GM18519 (cell line): Measurements from ENCODE around the gene PHETA1.

Source experiments
- ATAC-seq: cut with Tn5 transposase; IDR thresholded peaks from one replicate; pipeline ENCODE4 v1.9.1; 2021; ENCODE audit warnings: mild to moderate bottlenecking, moderate library complexity; ENCODE audit not compliant: unreplicated experiment, low FRiP score

Gene PHETA1

DNA sequence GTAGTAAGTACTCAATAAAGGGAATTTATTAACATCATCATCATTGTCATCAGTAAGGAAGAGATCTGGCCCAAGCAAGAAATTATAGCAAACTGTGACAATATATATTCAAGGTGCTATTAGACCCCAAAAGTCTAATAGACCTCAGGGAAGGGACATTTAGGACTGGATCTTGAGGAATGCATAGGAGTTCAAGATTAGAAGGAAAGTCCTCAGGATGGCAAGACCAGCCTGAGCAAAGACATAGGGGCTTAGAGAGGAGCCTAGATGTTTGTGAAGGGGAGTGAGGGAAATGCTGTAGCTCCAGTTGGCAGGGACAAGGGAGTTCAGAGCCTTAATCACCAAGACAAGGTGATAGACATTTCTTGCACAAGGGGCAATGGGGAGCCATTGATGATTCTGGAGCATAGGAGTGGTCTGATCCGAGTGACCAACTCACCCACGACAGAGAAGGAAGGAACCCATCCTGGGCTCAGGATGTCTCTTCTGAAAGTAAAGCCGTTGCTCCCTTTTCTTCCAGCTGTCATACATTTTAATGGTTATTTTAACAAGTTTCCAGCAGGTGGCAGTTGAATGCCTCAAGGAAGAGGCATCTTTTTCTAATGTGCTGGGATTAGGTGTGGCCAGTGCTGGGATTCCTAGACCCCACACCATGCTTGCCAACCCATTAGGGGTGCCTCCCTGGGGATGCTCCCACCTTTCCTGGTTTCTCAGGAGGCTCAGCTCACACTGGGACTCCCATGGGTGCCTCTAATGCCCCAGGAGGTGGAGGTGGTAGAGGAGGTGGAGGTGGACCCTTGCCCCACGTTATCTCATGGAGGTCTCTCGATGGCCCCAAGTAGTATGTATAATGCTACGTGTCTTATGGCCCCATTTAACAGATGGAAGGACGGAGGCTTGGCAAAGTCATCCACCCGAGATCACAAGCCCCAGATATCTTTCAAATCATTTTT is 37.8 kb downstream of the PHETA1 start:
- ATAC-seq = no peak

DNA sequence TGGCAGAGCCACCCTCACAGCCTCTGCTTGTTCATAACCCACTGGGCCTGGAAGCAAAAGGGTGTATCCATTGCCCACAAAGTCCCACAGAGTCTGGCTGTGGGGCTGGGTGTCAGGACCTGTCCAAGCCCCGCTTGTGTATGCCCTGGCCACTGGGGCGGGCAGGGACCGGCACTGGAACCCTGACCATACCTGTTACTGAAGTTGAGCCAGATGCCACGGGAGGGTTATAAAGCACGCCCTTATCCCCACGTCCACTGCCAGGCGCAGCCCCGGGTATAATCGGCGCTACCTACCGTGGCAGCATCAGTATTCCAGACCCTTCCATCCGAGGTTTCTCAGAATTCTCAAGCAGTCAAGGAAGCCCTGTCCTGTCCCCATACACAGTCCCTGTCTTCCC is 40.8 kb downstream of the PHETA1 start:
- no peak for ATAC-seq

DNA sequence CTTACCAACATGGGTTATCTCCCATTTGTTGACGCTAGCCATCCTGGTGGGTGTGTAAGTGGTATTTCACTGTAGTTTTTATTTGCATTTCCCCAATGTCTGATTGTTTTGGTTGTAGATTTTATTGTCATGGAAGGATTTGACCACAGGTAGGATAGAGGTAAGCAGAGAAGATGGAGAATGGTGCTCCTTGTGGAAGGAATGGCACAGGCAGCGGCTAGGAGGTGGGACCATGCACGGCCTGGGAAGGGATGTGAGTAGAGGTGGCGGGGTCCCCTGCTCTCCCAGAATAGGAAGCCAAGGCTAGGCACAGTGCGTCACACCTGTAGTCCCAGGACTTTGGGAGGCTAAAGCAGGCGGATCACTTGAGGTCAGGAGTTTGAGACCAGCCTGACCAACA is 41.4 kb downstream of the PHETA1 start:
- no peak for ATAC-seq

DNA sequence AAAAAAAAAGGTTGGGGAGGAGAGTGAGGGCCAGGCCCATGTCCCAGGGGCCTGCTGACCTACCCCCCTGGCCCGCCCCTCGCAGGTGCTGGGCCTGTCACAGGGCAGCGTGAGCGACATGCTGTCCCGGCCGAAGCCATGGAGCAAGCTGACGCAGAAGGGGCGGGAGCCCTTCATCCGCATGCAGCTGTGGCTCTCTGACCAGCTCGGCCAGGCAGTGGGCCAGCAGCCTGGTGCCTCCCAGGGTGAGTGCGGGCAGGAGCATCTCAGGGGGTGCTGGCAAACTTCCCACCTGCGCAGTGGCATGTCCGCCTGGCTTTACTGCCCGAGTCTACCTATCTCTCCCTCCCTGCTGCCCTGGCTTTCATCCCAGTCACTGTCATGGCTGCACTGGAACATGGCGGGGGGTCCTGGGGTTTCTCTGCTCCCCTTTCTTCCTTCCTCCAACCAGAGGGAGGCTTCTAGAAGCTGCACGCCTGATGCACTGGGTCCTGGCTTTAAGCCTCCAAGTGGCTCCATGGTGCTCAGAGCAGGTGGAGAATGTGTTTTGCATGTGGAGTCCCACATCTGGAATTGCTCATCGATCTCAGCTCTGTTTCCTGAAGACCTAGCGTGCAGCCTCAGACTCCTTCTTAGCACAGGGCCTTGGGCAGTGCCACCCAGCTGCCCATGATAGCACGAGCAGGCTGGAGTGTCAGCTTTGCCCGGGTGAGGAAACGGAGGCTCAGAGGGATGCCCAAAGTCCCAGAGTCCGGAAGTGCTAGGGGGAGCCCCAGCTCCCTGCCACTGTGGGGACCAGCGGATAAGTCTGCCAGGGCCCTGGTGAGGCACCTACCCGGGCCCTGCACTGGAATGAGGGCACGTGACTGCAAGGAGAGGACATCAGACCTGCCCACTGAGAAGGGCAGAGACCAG is 46.3 kb downstream of the PHETA1 start:
- ATAC-seq = no peak

DNA sequence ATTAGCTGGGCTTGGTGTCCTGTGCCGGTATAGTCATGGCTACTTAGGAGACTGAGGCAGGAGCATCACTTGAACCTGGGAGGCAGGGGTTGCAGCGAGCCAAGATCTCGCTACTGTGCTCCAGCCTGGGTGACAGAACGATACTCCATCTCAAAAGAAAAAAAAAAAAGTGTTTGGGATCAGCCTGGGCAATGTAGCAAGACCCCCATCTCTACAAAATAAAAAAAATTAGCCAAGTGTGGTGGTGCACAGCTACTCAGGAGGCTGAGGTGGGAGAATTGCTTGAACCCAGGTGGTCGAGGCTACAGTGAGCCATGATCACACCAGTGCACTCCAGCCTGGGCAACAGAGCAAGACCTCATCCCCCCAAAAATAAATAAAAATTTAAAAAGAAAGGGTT is 47.6 kb downstream of the PHETA1 start:
- ATAC-seq = no peak

DNA sequence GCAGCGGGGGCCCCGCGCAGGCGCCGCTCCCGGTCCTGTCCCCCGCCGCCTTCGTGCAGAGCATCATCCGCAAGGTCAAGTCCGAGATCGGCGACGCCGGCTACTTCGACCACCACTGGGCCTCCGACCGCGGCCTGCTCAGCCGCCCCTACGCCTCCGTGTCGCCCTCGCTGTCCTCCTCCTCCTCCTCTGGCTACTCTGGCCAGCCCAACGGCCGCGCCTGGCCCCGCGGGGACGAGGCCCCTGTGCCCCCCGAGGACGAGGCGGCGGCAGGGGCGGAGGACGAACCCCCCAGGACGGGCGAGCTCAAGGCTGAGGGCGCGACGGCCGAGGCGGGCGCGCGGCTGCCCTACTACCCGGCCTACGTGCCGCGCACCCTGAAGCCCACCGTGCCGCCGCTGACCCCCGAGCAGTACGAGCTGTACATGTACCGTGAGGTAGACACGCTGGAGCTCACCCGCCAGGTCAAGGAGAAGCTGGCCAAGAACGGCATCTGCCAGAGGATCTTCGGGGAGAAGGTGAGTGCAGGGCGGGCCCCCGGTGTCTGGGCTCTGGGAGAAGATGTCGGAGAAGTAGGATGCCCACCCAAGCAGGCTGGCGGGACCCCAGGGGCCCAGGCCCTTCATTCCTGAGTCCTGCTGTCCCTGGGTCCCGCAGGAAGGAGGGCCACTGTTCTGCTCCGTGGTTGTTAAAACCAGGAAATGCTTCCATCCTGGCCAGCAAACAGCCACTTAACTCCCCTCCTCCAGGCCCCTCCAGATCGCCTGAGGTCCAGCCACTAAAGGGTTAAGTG is 48.4 kb downstream of the PHETA1 start:
- no peak for ATAC-seq

DNA sequence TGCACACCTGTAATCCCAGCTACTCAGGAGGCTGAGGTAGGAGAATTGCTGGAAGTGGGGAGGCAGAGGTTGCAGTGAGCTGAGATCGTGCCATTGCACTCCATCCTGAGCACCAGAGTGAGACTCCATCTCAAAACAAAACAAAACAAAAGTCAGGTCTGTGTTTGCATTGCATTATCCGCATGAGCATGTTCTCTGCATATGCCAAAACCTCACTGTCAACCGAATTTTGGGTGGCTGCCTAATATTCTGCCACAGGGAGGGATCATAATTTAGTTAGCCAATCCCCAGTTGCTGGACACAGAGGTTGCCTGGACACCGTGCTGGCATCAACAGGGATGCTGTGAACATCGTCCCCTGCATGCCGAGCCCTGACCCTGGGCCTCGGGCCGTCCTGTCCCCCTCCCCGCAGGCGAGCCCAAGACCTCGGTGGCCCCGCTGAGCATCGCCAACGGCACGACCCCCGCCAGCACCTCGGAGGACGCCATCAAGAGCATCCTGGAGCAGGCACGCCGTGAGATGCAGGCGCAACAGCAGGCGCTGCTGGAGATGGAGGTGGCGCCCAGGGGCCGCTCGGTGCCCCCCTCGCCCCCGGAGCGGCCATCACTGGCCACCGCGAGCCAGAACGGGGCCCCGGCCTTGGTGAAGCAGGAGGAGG is 49.2 kb downstream of the PHETA1 start:
- ATAC-seq = no peak

DNA sequence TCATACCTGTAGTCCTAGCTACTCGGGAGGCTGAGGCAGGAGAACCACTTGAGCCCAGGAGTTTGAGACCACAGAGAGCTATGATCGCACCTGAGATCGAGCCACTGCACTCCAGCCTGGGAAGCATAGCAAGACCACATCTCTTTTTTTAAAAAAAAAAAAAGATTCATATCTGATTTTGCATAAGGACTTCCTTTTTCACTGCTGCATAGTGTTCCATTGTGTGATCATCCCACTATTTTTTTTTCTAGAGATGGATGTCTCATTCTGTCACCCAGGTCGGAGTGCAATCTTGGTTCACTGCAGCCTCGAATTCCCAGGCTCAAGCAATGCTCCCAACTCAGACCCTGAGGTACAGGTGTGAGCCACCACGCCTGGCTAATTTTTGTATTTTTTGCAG is 50.4 kb downstream of the PHETA1 start:
- ATAC-seq = no peak

DNA sequence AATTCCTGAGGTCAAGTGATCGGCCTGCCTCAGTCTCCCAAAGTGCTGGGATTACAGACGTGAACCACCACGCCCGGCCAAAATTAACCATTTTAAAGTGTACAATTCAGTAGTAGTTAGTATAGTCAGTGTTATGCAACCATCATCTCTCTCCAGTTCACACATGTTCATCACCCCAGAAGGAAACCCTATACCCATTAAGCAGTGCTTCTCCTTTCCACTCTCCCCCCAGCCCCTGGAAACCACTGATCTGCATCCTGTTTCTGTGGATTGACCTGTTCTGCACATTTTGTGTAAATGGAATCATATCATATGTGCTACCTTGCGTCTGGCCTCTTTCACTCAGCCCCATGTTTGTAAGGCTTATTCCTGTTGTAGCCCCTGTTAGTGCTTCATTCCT is 52.2 kb downstream of the PHETA1 start:
- no peak for ATAC-seq

DNA sequence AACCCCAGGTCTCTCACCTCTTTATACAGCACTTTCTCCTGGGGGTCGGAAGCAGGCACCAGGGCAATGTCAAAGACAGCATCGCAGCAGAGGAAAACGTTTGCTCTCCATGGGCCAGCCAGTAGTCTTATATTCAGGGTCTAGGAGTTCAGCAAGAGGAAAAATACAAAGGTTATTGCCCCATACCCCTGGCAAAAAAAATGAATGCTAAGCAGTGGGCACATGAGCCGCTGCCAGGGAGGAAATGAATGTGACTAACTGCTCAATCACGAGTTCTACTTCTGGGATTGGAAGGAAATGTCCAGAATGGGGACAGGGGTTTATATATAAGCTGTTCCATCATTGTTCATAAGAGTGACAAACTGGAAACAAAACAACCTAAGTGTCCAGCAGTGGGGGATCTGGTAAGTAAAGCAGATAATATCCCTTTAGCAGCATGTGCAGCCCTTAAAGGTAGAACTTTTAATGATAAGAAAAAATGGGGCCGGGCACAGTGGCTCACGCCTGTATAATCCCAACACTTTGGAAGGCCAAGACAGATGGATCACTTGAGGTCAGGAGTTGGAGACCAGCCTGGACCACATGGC is 53.8 kb downstream of the PHETA1 start:
- no peak for ATAC-seq

DNA sequence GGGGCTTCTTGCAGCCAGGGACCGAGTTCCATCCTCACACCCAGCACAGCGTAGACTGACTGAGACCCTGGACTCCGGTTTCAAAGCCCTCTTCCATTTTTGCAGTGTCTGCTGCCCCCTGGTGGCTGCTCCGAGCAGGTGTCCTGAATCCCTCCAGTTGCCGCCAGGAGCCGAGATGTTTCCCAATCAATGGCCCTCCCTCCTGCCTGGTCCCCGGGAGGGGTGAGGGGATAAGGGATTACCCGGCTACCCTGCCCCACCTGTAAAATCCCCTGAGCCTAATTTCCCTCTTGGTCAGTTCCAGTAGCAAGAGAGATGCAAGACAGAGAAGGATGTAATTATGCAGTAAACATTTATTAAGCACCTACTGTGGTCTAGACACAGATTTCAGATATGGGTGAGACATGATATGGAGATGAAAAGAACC is 55.0 kb downstream of the PHETA1 start:
- ATAC-seq = no peak

DNA sequence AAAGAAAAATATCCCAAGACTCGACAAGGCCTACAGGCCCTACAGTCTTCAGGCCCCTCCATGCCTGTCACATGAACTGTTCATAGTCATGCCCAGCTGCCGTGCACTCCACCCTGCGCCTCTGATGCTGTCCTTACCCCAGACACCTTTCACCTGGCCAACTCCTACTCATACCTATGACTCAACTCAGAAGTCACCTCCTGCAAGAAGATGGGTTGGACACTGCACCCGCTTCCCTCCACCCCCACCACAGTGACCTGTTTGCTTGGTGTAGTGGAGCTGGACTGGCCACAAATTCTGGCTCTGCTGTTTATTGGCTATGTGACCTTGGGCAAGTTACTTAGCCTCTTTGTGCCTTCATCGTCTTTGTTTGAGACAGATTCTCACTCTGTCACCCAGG is 56.2 kb downstream of the PHETA1 start:
- ATAC-seq = no peak

DNA sequence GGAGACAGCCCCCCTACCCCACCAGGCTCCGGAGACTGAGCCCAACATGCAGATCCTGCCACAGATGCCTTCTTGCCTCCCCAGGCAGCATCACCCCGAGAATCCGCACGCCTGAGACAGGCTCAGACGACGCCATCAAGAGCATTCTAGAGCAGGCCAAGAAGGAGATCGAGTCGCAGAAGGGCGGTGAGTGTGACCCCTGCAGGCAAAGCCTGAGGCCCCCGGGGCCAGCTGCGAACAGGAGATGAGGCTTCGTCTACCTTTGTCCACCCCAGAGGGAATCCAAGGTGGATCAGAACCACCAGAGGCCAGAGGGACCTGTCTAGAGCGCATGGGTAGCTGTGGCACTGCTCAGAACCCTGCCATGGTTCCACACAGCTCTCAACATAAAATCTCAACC is 56.9 kb downstream of the PHETA1 start:
- no peak for ATAC-seq

DNA sequence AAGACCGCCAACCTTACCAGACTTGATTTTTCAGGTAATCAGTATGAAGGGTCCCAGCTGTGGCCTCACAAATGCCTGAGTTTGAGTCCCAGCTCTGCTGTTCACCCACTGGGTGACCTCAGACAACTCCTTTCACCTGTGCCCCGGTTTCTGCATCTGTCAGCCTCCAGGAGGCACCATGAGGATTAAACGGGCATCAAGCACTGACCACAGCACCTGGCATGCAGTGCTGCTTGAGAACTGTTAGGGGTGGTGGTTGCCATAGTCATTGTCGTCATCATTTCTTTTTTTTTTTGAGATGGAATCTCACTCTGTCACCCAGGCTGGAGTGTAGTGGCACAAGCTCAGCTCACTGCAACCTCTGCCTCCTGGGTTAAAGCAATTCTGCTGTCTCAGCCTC is 57.9 kb downstream of the PHETA1 start:
- no peak for ATAC-seq
